SK-N-MC (cell line): ENCODE results near the gene PAEP.

Experiments
- EZH2 ChIP-seq: fragments of 200-600 bp; sonication (generic); IDR thresholded peaks from one replicate; pipeline ENCODE4 v1.6.1; 2017; ENCODE audit warnings: antibody characterized with exemption
- POLR2AphosphoS5 ChIP-seq: IDR thresholded peaks from 2 replicates; pipeline ENCODE4 v1.6.1; 2012; ENCODE audit warnings: mild to moderate bottlenecking, low read depth, low read length, borderline replicate concordance

- TF ChIP-seq EZH2 (no peak), POLR2AphosphoS5 (no peak)
These were observed 8.8 kb upstream of the PAEP start for GRCh38 chr9:135552698-135553171.
